GM18907 (cell line): ENCODE results near the gene PSMD9.
"Not testable (repeated sequence)": the region's sequence is repeated elsewhere in the genome, so short reads cannot be mapped to it uniquely, and the experiment has no call there.

ENCODE experiments used
- ATAC-seq: cut with Tn5 transposase; IDR thresholded peaks from one replicate; pipeline ENCODE4 v1.9.1; 2021; ENCODE audit warnings: mild to moderate bottlenecking, moderate library complexity; ENCODE audit not compliant: unreplicated experiment

The PSMD9 gene, protein sequence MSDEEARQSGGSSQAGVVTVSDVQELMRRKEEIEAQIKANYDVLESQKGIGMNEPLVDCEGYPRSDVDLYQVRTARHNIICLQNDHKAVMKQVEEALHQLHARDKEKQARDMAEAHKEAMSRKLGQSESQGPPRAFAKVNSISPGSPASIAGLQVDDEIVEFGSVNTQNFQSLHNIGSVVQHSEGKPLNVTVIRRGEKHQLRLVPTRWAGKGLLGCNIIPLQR

GRCh38 chr12:121888478-121889273, at the start of gene PSMD9:
Gene PSMD9 (plus strand): TSS chr12:121888790. CDS start chr12:121888857, 67 bp downstream.
- ATAC-seq: peak; percentile 91

DNA sequence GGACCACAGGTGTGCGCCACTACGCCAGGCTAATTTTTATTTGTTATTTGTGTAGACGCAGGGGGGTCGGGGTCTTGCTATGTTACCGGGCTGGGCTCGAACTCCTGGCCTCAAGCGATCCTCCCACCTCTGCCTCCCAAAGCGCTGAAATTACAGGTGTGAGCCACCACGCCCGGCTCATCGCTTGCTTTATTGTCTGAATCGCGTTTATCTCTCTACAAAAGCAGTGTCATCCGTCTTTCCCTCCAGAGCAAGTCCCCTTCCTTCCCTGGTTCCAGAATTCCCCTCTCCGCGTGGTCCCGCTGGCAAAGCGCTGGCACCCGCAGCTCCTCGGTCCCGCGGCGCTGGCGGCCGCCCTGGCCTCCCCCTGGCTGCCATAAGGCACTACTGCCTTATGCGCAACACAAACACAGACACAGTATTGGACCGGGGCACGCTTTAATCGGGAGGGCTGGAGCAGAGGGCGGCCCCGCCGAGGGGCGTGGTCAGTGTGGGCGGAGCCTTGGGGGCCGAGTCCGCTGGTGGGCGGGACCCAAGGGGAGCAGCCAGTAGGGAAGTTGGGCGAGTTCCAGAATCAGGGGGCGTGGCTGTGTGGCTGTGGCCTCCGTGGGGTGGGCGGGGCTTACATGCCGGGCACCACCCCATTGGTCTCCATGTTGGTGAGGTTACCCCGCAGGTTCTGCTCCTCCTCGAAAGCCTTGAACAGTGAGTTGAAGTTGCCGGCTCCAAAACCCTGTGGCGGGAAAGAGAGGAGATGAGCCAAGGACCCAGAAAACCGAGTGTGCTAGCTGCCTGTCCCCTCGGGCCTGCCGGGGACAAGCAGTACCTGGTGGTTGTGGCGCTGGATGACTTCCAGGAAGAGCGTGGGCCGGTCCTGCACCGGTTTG, 49.2 kb upstream of the PSMD9 start:
- ATAC-seq: peak; percentile 91

DNA sequence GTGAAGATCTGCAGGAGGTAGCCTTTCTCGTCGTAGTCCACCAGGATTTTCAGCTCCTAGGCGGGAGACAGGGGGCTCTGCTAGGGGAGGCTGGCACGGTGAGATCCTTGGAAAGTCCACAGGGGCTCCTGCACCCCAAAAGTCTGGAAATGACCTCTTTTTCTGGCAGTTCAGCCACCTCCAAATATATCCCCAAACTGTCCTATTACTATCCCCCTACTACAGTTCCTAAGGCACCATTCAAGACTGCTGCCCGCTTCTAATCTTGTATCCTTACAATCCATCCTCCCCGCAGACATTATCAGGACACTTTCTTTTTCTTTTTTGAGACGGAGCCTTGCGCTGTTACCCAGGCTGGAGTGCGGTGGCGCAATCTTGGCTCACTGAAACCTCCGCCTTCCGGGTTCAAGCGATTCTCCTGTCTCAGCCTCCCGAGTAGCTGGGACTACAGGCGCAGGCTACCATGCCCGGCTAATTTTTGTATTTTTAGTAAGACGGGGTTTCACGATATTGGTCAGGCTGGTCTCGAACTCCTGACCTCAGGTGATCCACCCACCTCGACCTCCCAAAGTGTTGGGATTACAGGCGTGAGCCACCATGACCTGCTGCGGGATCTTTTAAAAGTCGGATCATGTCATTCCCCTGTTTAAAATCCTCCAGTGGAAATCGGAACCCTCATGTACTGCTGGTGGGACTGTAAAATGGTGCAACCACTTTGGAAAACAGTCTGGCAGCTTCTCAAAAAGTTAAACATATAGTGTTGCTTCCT, 48.4 kb upstream of the PSMD9 start:
- ATAC-seq: no peak

GRCh38 chr12:121843236-121843982, 45.2 kb upstream of the PSMD9 start:
- ATAC-seq: no peak

- ATAC-seq: no peak
Measured at GRCh38 chr12:121845701-121846100, 42.9 kb upstream of the PSMD9 start.

DNA sequence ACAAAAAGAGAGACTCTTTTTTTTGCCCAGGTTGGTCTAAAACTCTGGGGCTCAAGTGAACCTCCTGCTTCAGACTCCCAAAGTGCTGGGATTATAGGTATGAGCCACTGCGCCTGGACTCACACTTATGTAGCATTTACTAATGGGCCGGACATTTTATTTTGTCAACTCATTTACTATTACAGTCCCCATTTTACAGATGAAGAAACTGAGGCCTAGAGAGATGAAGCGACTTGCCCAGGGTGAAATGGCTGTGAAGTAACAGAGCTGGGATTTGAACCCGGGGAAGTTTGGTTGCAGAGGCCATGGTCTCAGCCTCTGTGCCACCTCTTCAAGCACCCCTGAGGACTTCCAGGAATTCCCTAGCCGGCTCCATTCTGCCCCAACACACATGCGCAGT, 39.4 kb upstream of the PSMD9 start:
- ATAC-seq: no peak

DNA sequence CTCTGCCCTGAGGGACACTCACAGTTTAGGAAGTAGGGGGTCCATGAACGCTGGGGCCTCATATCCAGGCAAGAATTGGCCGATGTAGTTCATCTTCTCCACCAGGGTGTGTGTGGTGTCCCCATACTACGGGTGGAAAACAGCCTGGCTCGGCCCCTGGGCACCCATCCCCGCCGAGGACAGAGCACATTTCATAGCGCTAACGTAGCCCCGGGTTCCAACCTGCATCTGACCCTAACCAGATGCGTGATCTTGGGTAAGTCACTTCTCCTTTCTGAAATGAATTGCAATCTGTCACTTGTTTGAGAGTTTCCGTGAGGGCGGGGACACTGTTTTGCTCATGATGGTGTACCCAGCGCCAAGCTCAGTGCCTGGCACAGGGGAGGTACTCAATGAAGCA, 38.9 kb upstream of the PSMD9 start:
- no peak for ATAC-seq

DNA sequence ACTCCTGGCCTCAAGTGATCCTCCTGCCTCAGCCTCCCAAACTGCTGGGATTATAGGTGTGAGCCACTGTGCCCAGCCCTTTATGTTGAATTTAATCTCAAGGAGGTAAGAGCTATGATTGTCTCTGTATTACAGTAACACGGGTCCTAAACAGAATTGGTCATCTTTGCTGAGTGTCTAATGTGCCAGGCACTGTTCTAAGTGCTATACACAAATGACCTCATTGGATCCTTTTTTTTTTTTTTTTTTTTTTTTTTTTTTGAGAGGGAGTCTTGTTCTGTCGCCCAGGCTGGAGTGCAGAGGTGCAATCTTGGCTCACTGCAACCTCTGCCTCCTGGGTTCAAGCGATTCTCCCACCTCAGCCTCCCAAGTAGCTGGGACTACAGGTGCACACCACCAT, 36.2 kb upstream of the PSMD9 start:
- ATAC-seq: not testable (repeated sequence)

DNA sequence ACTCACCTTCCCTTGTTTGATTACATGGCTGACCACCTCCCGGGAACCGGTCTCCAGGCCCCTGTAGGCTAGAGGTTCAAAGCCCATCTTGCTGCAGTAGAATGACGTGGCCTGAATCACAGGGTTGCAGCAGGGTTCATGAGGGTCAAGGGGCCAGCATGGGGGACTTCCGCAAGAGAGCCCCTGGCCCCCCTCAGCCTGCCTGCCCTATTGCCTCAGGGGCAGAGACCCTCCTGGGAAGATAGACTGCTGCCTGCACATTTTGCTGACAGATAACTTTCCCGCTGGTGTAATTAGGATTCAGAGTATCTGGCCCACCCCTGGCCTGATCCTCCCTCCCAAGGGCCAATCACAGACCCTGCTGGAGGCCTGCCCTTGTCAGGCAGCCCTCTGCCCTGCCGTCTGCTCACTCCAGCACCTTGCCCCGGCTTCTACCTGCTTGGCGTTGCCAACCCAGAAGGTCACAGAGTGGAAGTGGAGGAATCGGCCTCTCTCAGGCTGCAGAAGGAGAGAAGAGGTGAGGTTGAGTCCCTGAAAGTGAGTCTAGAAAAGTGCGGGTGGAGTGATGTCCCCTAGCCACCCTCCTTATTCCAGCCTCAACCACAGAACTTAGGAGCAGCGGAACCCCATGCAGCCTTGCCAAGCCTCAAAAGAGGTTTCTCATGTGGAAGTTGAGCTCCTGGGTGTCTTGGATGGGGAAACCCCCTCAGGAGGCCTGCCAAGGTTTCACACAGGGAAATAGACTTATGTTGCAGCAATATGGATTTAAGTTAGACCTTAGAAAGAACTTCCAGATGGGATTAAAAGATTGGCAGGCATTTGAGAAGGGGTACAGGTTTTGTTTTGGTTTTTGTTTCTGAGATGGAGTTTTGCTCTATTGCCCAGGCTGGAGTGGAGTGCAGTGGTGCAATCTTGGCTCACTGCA, 31.0 kb upstream of the PSMD9 start:
- no peak for ATAC-seq

- no peak for ATAC-seq
Measured at GRCh38 chr12:121858318-121858661, 30.3 kb upstream of the PSMD9 start.

GRCh38 chr12:121858662-121859572, 29.7 kb upstream of the PSMD9 start, which contains the start of gene HPD:
Gene HPD (minus strand): TSS chr12:121858859. CDS start chr12:121858823, 36 bp downstream.
- no peak for ATAC-seq

DNA sequence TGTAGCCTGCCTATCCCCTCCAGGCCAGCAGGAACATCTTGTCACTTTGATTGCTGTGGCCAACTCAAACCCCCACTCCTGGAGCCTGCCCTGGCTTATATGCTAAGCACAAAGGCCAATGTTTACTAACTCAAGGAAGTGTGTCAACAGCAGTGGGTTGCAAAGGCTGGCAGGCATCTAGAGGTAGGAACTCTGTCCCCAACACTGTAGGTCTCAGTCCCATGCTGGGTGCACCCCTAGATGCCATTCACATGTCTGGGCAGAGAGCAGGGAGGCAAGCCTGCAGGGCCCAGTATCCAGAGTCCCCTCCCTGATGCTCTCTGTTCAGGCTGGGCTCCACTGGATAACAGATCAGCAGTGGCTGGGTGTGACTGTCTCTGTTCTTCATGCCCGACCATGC, 28.3 kb upstream of the PSMD9 start:
- ATAC-seq: no peak

DNA sequence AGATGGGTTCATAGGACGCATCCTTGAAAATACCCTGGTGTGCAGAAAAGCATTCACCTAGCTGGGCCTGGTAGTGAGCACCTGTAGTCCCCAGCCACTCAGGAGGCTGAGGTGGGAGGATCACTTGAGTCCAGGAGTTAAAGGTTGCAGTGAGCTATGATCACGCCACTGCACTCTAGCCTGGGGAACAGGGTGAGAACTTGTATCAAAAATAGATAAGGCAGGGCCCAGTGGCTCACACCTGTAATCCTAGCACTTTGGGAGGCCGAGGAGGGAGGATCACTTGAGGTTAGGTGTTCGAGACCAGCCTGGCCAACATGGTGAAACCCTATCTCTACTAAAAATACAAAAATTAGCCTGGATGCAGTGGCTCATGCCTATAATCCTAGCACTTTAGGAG, 27.9 kb upstream of the PSMD9 start:
- ATAC-seq: not testable (repeated sequence)

- ATAC-seq: no peak
Measured at GRCh38 chr12:121861636-121862254, 26.8 kb upstream of the PSMD9 start.

DNA sequence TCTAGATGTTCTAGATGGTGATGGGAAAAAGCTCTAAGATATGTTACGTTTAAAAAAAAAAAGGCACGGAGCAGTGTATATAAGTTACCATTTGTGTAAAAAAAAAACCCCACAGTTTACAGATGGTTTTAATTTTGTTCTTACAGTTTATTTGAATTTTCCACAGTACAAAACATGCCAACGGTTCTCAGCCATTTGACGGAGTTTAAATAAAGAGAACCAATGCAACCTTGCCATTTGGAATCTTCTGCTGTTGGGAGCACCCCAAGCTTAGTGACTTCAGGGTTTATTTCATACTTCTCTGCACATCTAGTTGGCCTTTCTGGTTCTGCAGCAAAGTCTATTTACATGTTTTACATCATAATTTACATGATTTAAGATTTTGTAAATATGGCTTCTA, 22.3 kb upstream of the PSMD9 start:
- no peak for ATAC-seq

- not testable (repeated sequence) for ATAC-seq
Measured at GRCh38 chr12:121869229-121869628, 19.4 kb upstream of the PSMD9 start.

- no peak for ATAC-seq
Measured at GRCh38 chr12:121871467-121871866, 17.1 kb upstream of the PSMD9 start.
